IMR-90 (cell line): ENCODE data around the gene TELO2. TPM values are rescaled to one million over a fixed set of nuclear protein-coding genes. Genes with fewer than 3 reads are reported as not detected.

Source experiments
- ATAC-seq: fragments of 200-7000 bp; cut with Tn5 transposase; 2 replicates; pipeline ENCODE4 v1.9.1; 2020; ENCODE audit warnings: low read depth, mild to moderate bottlenecking, moderate library complexity
- BruUV-seq: library from RNA; stranded (reverse); fragments of 400-500 nt; replicated peaks from 2 replicates; lab custom pipeline; 2021; lab: Mats Ljungman, UMichigan
- CTCF ChIA-PET: fragments of 300-600 bp; formaldehyde crosslinking; extraction: SDS; loops from one replicate; lab custom pipeline; 2021; ENCODE audit warnings: antibody characterized with exemption; lab: Yijun Ruan, JAX
- POLR2A ChIA-PET: fragments of 300-600 bp; sonication (Branson Sonifier 250); formaldehyde crosslinking; loops from one replicate; lab custom pipeline; 2022; ENCODE audit warnings: antibody characterized with exemption; ENCODE audit not compliant: unreplicated experiment; lab: Charles Lee
- DNase-seq: peaks from one replicate; pipeline ENCODE4 v3.0.0; 2013
- H2AFZ ChIP-seq: replicated peaks from 2 replicates; pipeline ENCODE3; 2013; ENCODE audit warnings: low read length, mild to moderate bottlenecking; ENCODE audit not compliant: poor library complexity
- H2AK5ac ChIP-seq: 2 replicates; pipeline ENCODE4 v1.6.1; 2013; ENCODE audit warnings: low read depth, low read length, inconsistent platforms
- H2AK9ac ChIP-seq: replicated peaks from 2 replicates; pipeline ENCODE3; 2013; ENCODE audit warnings: mild to moderate bottlenecking, low read depth, low read length, moderate library complexity; ENCODE audit not compliant: poor library complexity
- H2BK120ac ChIP-seq: 2 replicates; pipeline ENCODE4 v1.6.1; 2013; ENCODE audit warnings: low read depth, low read length, inconsistent platforms
- H2BK15ac ChIP-seq: 3 replicates; pipeline ENCODE4 v1.6.1; 2013; ENCODE audit warnings: low read depth, low read length, inconsistent platforms
- H2BK20ac ChIP-seq: 2 replicates; pipeline ENCODE4 v1.6.1; 2013; ENCODE audit warnings: low read depth, mild to moderate bottlenecking, inconsistent platforms, low read length, moderate library complexity
- H2BK5ac ChIP-seq: 2 replicates; pipeline ENCODE4 v1.6.1; 2013; ENCODE audit warnings: mild to moderate bottlenecking, low read depth, low read length, inconsistent platforms; ENCODE audit not compliant: poor library complexity, severe bottlenecking
- H3K14ac ChIP-seq: replicated peaks from 2 replicates; pipeline ENCODE4 v1.6.1; 2013; ENCODE audit warnings: low read depth, low read length, inconsistent platforms
- H3K18ac ChIP-seq: 2 replicates; pipeline ENCODE4 v1.6.1; 2013; ENCODE audit warnings: low read depth, low read length, control low read depth
- H3K23ac ChIP-seq: 2 replicates; pipeline ENCODE4 v1.6.1; 2013; ENCODE audit warnings: low read depth, low read length, inconsistent platforms
- H3K27ac ChIP-seq: 2 replicates; pipeline ENCODE4 v1.5.1; 2013; ENCODE audit warnings: mild to moderate bottlenecking, control low read depth, low read length; ENCODE audit not compliant: insufficient read depth
- H3K27me3 ChIP-seq: 2 replicates; pipeline ENCODE4 v1.6.1; 2013; ENCODE audit warnings: low read length; ENCODE audit not compliant: control insufficient read depth, insufficient read depth
- H3K36me3 ChIP-seq: 2 replicates; pipeline ENCODE4 v1.6.1; 2013; ENCODE audit warnings: low read length, mixed read lengths; ENCODE audit not compliant: control insufficient read depth, insufficient read depth
- H3K4ac ChIP-seq: 2 replicates; pipeline ENCODE4 v1.6.1; 2013; ENCODE audit warnings: low read depth, low read length, inconsistent platforms
- H3K4me1 ChIP-seq: 2 replicates; pipeline ENCODE4 v1.6.1; 2013; ENCODE audit warnings: low read length, mixed read lengths; ENCODE audit not compliant: control insufficient read depth, insufficient read depth
- H3K4me2 ChIP-seq: 2 replicates; pipeline ENCODE4 v1.6.1; 2013; ENCODE audit warnings: low read depth, mild to moderate bottlenecking, control low read depth, low read length, moderate library complexity
- H3K4me3 ChIP-seq: 2 replicates; pipeline ENCODE4 v1.5.1; 2013; ENCODE audit warnings: low read depth, mild to moderate bottlenecking, control low read depth, low read length, moderate library complexity; ENCODE audit not compliant: insufficient read depth
- H3K56ac ChIP-seq: 2 replicates; pipeline ENCODE4 v1.6.1; 2013; ENCODE audit warnings: low read length, inconsistent platforms; ENCODE audit not compliant: insufficient read depth; ENCODE audit errors: extremely low read depth
- H3K79me1 ChIP-seq, 2 experiments: 2 replicates each; pipeline ENCODE4 v1.6.1; 2013; ENCODE audit warnings: low read length in 2 of 2, inconsistent platforms in 1 of 2, low read depth in 1 of 2
- H3K9ac ChIP-seq: 2 replicates; pipeline ENCODE4 v1.6.1; 2013; ENCODE audit warnings: low read depth, low read length, control low read depth
- H3K9me1 ChIP-seq: 2 replicates; pipeline ENCODE4 v1.6.1; 2013; ENCODE audit warnings: low read length, inconsistent platforms; ENCODE audit not compliant: insufficient read depth
- H3K9me3 ChIP-seq: 2 replicates; pipeline ENCODE4 v1.6.1; 2013; ENCODE audit warnings: low read length; ENCODE audit not compliant: control insufficient read depth, insufficient read depth
- H4K20me1 ChIP-seq: 2 replicates; pipeline ENCODE4 v1.6.1; 2013; ENCODE audit warnings: low read length, inconsistent platforms; ENCODE audit not compliant: insufficient read depth
- H4K5ac ChIP-seq: 2 replicates; pipeline ENCODE4 v1.6.1; 2013; ENCODE audit warnings: mild to moderate bottlenecking, low read depth, low read length, control low read depth
- H4K8ac ChIP-seq, 2 experiments: 2 replicates each; pipeline ENCODE4 v1.6.1; 2013; ENCODE audit warnings: low read depth in 2 of 2, low read length in 2 of 2, control low read depth in 1 of 2, inconsistent platforms in 1 of 2
- H4K91ac ChIP-seq: 2 replicates; pipeline ENCODE4 v1.6.1; 2013; ENCODE audit warnings: low read depth, low read length, inconsistent platforms; ENCODE audit not compliant: insufficient read depth
- BHLHE40 ChIP-seq: fragments of 150-350 bp; IDR thresholded peaks from 2 replicates; pipeline ENCODE4 v1.6.1; 2016; ENCODE audit warnings: mild to moderate bottlenecking, low read depth, low read length
- CHD1 ChIP-seq: IDR thresholded peaks from 2 replicates; pipeline ENCODE4 v1.6.1; 2012; ENCODE audit warnings: low read depth, low read length, improper control_type of control experiment
- FOS ChIP-seq: fragments of 150-350 bp; IDR thresholded peaks from 2 replicates; pipeline ENCODE4 v1.6.1; 2016; ENCODE audit warnings: low read depth, low read length
- MAFK ChIP-seq: IDR thresholded peaks from 2 replicates; pipeline ENCODE4 v1.6.1; 2012; ENCODE audit warnings: low read depth, low read length, improper control_type of control experiment
- MAZ ChIP-seq: IDR thresholded peaks from 2 replicates; pipeline ENCODE4 v1.6.1; 2012; ENCODE audit warnings: low read depth, mild to moderate bottlenecking, low read length, improper control_type of control experiment, moderate library complexity, borderline replicate concordance
- MXI1 ChIP-seq: IDR thresholded peaks from 2 replicates; pipeline ENCODE4 v1.6.1; 2012; ENCODE audit warnings: low read depth, mild to moderate bottlenecking, low read length, moderate library complexity, borderline replicate concordance
- NFE2L2 ChIP-seq: fragments of 150-350 bp; IDR thresholded peaks from 2 replicates; pipeline ENCODE4 v1.6.1; 2016; ENCODE audit warnings: low read depth, mild to moderate bottlenecking, low read length
- POLR2A ChIP-seq: IDR thresholded peaks from 2 replicates; pipeline ENCODE4 v1.6.1; 2012; ENCODE audit warnings: mild to moderate bottlenecking, low read depth, low read length
- RAD21 ChIP-seq: IDR thresholded peaks from 2 replicates; pipeline ENCODE4 v1.6.1; 2012; ENCODE audit warnings: low read length, improper control_type of control experiment
- RCOR1 ChIP-seq: IDR thresholded peaks from 2 replicates; pipeline ENCODE4 v1.6.1; 2012; ENCODE audit warnings: mild to moderate bottlenecking, low read length, improper control_type of control experiment; ENCODE audit not compliant: insufficient replicate concordance
- SMC3 ChIP-seq: fragments of 150-350 bp; IDR thresholded peaks from 2 replicates; pipeline ENCODE4 v1.6.1; 2016; ENCODE audit warnings: low read depth, mild to moderate bottlenecking, antibody characterized with exemption, low read length, moderate library complexity
- WGBS, 2 experiments: methylation state at CpG; one replicate each; pipeline versions ENCODE4 v1.1.5 to v1.1.7; 2013; ENCODE audit warnings: missing lambda C conversion rate in 2 of 2; ENCODE audit not compliant: insufficient read length in 1 of 2; ENCODE audit errors: extremely low coverage in 2 of 2; 5-methylcytosine and 5-hydroxymethylcytosine counted together
- dilution Hi-C: fragments of 300-500 bp; cut with HindIII; formaldehyde crosslinking; loops from one replicate; pipeline ENCODE4 v1.14.3; 2018; ENCODE audit warnings: low sequenced_read_pairs; ENCODE audit not compliant: unreplicated experiment
- in situ Hi-C: fragments of 300-500 bp; cut with MboI; formaldehyde crosslinking; loops from 3 replicates; pipeline ENCODE4 v1.14.3; 2019; ENCODE audit warnings: low sequenced_read_pairs, inconsistent platforms, mixed read lengths
- intact Hi-C: fragments of 100-400 bp; cut with micrococcal nuclease; formaldehyde crosslinking; loops from 2 replicates; pipeline ENCODE4 v1.10.0; 2022
- polyA plus RNA-seq, 3 experiments: library from polyadenylated mRNA; depleted of rRNA; stranded (reverse); fragments of >200 nt; gene quantifications; 2 replicates each; pipeline ENCODE4 v1.2.3, GENCODE V29; 2012; ENCODE audit warnings: low replicate concordance in 1 of 3
- total RNA-seq: library from RNA; depleted of rRNA; stranded (reverse); fragments of >200 nt; gene quantifications from 2 replicates; pipeline ENCODE4 v1.2.3, GENCODE V29; 2012
- TF ChIP-seq, protein P1 (sequence below): conservative IDR thresholded peaks from 2 replicates; pipeline ENCODE4 v1.5.1; 2012; ENCODE audit warnings: mild to moderate bottlenecking, low read depth, low read length, improper control_type of control experiment
- TF ChIP-seq, protein P2 (sequence below): fragments of 150-350 bp; IDR thresholded peaks from 2 replicates; pipeline ENCODE4 v1.6.1; 2017; ENCODE audit warnings: mild to moderate bottlenecking, antibody characterized with exemption, low read length, low read depth

Gene TELO2
- total and polyA plus RNA-seq, 2 of the 4 experiments (the other 2 are of a cell fraction): 6.6 to 26.6 TPM

DNA sequence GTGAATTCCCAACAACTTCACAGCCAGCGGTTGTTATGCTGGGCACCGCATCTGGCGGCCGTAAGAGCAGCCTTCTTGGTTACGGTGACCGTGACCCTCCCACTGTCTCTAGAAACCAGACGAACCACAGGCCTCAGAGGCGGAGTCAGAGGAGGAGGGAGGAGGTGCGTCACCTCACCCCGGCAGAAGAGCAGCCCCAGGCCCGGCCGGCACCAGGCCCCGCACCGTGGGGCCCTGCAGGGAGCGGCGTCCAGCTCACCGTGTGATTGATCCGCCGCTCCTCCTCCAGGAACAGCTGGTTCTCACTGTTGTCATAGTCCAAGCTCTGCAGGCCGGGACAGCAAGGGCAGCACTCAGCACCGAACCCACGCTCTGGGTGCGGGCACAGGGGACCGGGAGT, 32.0 kb upstream of the TELO2 start:
- no peak overlapping the region for H2AFZ ChIP-seq
- TF ChIP-seq MAZ: no peak
- TF ChIP-seq SMC3: no peak
- no peak for TF ChIP-seq MXI1
- no peak for TF ChIP-seq FOS
- no peak for TF ChIP-seq BHLHE40
- no peak for TF ChIP-seq RAD21
- TF ChIP-seq RCOR1: no peak
- TF ChIP-seq MAFK: no peak
- no peak for TF ChIP-seq NFE2L2
- no peak for TF ChIP-seq CHD1
- TF ChIP-seq, protein P1, sequence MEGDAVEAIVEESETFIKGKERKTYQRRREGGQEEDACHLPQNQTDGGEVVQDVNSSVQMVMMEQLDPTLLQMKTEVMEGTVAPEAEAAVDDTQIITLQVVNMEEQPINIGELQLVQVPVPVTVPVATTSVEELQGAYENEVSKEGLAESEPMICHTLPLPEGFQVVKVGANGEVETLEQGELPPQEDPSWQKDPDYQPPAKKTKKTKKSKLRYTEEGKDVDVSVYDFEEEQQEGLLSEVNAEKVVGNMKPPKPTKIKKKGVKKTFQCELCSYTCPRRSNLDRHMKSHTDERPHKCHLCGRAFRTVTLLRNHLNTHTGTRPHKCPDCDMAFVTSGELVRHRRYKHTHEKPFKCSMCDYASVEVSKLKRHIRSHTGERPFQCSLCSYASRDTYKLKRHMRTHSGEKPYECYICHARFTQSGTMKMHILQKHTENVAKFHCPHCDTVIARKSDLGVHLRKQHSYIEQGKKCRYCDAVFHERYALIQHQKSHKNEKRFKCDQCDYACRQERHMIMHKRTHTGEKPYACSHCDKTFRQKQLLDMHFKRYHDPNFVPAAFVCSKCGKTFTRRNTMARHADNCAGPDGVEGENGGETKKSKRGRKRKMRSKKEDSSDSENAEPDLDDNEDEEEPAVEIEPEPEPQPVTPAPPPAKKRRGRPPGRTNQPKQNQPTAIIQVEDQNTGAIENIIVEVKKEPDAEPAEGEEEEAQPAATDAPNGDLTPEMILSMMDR: no peak
- TF ChIP-seq, protein P2, sequence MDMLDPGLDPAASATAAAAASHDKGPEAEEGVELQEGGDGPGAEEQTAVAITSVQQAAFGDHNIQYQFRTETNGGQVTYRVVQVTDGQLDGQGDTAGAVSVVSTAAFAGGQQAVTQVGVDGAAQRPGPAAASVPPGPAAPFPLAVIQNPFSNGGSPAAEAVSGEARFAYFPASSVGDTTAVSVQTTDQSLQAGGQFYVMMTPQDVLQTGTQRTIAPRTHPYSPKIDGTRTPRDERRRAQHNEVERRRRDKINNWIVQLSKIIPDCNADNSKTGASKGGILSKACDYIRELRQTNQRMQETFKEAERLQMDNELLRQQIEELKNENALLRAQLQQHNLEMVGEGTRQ: no peak
- TF ChIP-seq POLR2A: no peak
- no peaks in the 10 kb centered on the region for H3K4me1 ChIP-seq
- no peaks in the 10 kb centered on the region for H3K9me3 ChIP-seq
- H3K4me3 ChIP-seq: no peak overlapping the region
- ATAC-seq: no peak
- H3K9ac ChIP-seq: no peak overlapping the region
- H3K4me2 ChIP-seq: no peak overlapping the region
- no peak overlapping the region for H2AK9ac ChIP-seq
- dilution Hi-C loops (no loop called here), in situ Hi-C loops (no loop called here), intact Hi-C loops (no loop called here)
- no peak overlapping the region for H3K56ac ChIP-seq
- no peak overlapping the region for H2BK120ac ChIP-seq
- no peak overlapping the region for H4K91ac ChIP-seq
- peaks cover 6% of the 10 kb centered on the region; the same call in 1 of the 2 replicates for H4K20me1 ChIP-seq
- no peaks in the 10 kb centered on the region for H3K9me1 ChIP-seq
- ChIA-PET CTCF (no interaction called here), POLR2A (no interaction called here)
- no peak overlapping the region for H4K8ac ChIP-seq
- H3K14ac ChIP-seq: no peak overlapping the region
- no peak overlapping the region for H3K18ac ChIP-seq
- DNase-seq: no peak
- H2BK15ac ChIP-seq: no peak overlapping the region
- BruUV-seq: no TSS peak
- H2AK5ac ChIP-seq: no peak overlapping the region
- peaks cover 0 to 11% of the 10 kb centered on the region in 2 experiments; a peak in 2 of 4 replicates for H3K79me1 ChIP-seq
- no peak overlapping the region for H3K27ac ChIP-seq
- H2BK20ac ChIP-seq: no peak overlapping the region
- no peak overlapping the region for H4K5ac ChIP-seq
- H3K23ac ChIP-seq: no peak overlapping the region
- H3K27me3 ChIP-seq: no peaks in the 10 kb centered on the region
- H3K4ac ChIP-seq: no peak overlapping the region
- 87% methylated on average over 7 of the region's 24 CpGs; no CpG with 5 or more reads in 1 of the 2 experiments for WGBS, 2 experiments
- H3K36me3 ChIP-seq: peaks cover 40% of the 10 kb centered on the region
- H2BK5ac ChIP-seq: no peak overlapping the region
